Activated CD8-positive, alpha-beta memory T cell treated with anti-CD3 and anti-CD28 coated beads for 4 hours (primary cell): Measurements from ENCODE around the gene PHC1.
"Not testable (repeated sequence)": the region's sequence is repeated elsewhere in the genome, so short reads cannot be mapped to it uniquely, and the experiment has no call there.

Experiments used
- DNase-seq, 2 donors: peaks; one replicate each; pipeline ENCODE4 v3.0.0-alpha.2; 2020; ENCODE audit warnings: low read depth in 2 of 2

PHC1 gene

DNA sequence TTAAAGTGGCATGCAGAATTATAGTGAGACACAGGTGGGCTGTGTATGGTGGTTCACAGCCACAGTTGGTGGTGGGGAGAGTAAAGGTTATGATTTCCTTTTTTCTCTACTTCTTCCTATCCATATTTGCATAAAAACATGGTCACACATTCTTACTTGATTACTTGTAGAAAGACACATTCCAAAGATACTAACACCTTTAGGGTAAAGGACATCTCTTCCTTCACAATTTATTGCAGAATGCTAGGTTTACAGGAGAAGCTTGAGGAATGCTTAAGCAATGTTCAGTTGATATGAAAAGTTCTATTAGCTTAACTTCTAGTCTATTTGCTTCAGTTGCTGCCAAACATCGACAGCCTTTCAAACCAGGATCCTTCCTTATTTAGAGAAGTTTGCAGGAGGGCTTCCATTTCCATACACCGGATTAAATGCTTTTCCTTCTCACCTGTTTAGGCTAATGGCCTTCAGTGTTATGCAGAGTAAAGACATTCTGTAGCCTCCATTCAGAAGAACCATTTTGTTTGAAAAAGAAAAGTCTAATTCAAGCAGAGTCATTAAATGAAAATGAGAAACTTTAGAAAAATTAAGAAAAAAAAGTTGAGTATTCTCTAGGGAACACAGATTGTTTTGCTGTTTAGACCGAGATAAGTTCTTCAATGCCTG lies 2.6 kb upstream of the PHC1 start:
- DNase-seq: no peak

DNA sequence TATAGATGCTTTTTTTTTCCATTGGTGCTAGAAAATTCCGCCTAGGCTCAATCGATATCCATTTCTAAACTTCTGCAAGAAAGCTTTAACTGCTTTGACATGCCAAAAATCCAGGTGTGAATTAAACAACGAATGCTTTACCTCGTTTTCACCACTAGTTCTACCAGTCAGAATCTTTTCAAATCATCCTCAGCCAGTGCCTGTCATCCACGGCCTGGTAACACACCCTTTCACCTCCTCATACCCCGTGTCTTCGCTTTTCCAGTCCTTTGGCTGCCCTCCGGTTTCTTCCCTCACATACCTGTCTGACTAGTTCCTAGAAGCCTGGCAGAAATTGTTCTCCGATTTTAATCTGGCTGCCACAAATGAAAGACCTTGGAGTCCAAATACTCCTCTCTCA lies 1.4 kb upstream of the PHC1 start:
- DNase-seq: no peak

DNA sequence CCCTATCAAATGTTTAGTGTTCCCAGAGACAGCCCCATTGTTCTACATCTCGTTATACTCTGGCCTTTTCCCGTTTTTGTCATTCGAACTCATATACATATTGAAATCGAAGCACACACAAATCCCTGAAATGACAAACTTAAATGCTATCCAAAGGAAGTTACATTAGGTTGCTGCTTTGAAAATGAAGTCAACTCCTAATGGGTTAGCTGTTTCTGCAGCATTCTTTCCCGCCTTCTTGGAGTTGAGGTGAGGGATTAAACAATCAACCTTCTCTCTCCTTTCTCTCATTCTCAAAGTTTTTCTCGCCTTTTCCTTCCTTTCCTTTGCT lies 642 bp upstream of the PHC1 start:
- DNase-seq: no peak

DNA sequence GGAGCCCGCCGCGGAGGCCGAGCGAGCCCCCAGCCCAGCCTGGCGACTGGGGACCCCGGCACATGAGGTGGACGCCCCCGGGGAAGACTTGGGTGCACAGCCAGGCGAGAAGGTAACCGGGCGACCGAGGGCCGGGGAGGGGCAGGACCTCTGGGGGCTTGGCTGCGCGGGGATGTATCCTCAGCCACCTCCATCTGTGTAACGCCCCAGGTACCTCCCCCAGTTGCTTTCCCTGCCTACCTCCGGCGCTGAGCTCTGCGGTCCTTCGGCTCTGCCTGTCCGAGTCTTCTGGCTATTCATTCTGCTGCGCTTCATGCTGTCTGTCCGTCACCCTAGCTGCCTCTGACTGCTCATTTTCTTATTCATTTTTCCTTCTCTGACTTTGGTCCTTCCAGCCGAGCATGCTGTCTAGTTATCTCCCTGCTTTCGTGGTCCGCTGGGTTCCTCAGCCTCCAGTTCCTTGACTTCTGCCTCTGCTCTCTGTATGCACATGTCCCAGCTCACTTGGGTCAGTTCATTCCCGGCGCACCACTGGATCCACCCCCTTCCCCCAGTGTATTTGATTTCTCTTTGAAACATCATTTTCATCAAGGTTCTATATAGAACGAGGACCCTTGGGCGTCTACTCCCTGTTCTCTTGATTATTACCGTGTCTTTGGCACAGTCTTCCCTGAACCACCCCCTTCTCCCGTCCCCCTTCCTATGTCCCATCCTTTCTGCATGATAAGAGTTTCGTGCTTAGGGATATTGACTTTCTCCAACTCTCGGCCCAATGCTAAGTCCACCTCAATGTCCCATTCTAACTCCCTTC lies 612 bp downstream of the PHC1 start:
- DNase-seq: peak; percentile 14 to 25

DNA sequence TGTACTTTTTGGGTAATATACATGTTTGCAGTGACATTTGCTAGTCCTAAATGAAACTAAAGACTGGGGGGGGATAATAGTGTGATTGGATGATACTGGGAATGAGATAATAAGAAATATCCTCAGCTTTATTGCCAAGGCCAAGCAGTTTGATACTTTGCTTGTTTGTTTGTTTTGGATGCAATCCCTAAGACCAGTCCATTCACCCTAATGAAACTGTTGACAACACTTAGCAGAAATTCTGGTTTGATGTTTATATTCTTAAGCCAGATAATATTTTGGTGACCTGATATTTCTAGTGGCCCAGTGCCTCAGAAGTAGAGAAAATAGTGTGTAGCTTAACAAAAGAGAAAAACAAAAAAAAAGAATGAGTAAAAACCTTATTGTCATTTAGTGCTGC lies 1.8 kb downstream of the PHC1 start:
- DNase-seq: no peak

DNA sequence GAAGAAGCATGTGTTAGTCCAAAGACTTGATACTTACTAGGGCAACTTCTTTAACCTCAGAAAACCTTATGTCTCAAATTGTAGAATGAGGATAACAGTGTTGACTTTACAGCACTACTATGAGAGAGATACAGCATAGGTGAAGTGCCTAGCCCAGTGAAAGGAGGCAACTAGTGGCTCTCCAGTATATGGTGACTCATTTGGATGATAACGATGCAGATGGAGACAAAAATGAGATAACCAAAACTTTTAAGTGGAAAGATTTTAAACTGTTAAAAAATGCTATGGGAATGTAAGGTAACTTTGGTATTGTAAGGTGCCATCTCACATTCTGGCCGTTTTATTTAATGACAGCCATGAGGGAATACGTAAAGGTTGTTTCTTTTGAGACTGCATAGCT lies 2.7 kb downstream of the PHC1 start:
- no peak for DNase-seq

DNA sequence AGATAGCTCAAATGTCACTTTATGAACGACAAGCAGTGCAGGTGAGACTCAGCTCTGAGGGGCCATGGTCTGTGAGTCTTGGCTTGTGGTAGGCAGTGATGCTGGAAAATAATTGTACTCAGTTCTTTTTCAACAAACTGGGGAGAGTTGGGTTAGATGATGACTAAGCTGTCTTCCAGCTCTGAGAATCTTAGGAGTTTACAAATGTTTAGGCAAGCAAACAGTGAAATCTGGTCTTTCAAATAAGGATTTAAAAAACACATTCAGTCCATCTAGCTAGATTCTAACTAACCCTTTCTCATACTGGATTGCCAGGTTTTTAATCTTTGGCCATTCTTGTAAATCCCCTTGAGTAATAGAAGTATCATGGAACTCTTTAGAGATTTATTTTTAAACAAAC lies 3.4 kb downstream of the PHC1 start:
- no peak for DNase-seq

DNA sequence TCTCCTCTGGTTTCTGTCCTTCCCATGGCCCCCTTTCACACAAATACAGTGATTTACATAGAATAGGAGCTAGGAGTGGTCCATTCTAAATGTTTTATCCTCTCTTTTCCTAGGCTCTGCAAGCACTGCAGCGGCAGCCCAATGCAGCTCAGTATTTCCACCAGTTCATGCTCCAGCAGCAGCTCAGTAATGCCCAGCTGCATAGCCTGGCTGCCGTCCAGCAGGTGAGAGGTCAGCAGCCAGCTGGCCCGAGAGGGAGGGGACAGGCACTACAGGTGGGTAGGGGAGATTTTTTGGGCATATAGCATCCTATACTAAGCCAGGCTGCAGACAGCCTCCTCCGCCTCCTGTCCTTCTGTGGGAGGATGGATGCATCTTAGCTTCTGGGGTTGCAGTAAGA lies 5.3 kb downstream of the PHC1 start:
- DNase-seq: not testable (repeated sequence)

DNA sequence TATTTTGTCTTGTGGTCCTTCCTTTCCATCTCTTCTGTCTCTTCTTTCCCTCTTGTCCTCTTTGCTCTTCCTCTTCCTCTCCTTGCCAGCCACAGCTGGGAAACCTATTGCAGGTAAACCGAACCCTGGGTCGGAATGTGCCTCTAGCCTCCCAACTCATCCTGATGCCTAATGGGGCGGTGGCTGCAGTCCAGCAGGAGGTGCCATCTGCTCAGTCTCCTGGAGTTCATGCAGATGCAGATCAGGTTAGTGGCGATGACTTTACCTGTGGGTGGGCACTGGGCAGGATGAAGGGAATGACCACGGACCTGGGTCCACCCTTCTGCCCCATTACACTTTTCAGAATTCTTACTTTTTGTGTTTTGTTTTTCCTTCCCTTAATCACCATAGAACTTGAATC lies 8.2 kb downstream of the PHC1 start:
- DNase-seq: no peak

DNA sequence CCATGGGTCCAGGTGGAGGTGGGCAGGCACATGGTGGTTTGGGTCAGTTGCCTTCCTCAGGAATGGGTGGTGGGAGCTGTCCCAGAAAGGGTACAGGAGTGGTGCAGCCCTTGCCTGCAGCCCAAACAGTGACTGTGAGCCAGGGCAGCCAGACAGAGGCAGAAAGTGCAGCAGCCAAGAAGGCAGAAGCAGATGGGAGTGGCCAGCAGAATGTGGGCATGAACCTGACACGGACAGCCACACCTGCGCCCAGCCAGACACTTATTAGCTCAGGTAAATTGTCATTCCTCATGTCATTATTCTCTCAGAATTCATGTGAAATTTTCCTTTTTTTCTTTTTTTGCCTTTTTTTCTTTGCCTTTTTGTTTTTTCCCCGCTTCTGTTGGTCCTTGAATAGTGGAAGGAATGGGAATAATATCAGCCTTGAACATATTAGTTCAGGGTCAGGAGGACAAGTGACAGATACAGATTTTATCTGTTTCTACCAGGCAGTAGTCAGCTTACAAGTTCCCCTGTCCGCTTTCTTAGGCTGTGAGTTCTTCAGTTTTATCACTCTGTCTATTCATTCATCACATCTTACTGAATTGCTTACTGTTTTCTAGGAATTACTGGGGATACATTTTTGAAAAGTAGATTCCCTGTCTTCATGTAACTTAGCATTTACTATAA lies 16.5 kb downstream of the PHC1 start:
- DNase-seq: not testable (repeated sequence)

DNA sequence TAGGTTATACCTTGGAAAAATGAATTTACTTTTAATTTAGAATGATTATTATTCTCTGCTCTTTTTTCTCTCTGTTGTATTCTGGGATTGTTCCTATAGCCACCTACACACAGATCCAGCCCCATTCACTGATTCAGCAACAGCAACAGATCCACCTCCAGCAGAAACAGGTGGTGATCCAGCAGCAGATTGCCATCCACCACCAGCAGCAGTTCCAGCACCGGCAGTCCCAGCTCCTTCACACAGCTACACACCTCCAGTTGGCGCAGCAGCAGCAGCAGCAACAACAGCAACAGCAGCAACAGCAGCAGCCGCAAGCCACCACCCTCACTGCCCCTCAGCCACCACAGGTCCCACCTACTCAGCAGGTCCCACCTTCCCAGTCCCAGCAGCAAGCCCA lies 18.2 kb downstream of the PHC1 start:
- not testable (repeated sequence) for DNase-seq

DNA sequence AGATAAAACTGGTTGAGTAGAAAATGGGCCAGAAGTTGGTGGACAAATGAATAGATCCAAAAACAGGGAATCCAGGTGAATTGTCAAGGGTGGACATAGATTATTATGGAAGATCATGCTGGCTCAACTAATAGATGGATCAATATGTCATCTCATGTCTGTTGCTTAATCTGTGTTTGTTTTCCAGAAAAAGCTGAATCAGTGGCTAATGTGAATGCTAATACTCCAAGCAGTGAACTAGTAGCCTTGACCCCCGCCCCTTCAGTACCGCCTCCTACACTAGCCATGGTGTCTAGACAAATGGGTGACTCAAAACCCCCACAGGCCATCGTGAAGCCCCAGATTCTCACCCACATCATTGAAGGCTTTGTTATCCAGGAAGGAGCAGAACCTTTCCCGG lies 19.8 kb downstream of the PHC1 start:
- not testable (repeated sequence) for DNase-seq

DNA sequence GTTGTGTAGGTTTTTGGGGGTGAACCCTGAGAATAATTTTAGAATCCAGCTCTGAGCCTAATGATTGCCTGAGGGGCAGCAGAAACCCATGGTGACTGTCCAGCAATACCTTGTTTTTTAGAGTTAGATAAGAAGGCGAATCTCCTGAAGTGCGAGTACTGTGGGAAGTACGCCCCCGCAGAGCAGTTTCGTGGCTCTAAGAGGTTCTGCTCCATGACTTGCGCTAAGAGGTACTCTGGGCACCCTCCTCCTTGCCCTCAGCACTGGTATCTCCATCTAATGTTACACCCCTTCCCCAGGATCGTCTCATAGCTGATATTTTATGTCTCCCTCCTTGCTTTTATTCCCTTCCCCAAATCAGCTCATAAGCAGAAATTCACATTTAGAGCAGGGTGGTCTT lies 22.4 kb downstream of the PHC1 start:
- no peak for DNase-seq

DNA sequence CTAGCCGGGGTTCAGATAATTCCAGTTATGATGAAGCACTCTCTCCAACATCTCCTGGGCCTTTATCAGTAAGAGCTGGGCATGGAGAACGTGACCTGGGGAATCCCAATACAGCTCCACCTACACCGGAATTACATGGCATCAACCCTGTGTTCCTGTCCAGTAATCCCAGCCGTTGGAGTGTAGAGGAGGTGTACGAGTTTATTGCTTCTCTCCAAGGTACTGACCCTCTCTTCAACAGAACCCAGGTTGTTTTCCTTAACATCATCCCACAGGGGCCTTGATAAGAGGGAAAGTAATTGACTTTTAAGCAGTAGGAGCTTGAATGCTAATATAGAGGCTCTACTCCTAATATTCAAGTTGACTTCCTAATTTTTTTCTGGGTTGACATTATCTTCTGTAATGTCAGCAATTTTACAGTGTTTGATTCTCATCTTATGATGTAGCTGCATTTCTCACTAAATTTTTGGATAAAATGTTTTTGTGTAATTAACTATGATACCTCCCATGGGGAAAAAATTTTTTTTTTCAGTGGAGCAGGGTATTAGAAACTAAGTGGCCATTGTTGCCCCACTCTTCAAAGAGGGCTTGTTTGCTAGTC lies 23.6 kb downstream of the PHC1 start:
- DNase-seq: not testable (repeated sequence)

DNA sequence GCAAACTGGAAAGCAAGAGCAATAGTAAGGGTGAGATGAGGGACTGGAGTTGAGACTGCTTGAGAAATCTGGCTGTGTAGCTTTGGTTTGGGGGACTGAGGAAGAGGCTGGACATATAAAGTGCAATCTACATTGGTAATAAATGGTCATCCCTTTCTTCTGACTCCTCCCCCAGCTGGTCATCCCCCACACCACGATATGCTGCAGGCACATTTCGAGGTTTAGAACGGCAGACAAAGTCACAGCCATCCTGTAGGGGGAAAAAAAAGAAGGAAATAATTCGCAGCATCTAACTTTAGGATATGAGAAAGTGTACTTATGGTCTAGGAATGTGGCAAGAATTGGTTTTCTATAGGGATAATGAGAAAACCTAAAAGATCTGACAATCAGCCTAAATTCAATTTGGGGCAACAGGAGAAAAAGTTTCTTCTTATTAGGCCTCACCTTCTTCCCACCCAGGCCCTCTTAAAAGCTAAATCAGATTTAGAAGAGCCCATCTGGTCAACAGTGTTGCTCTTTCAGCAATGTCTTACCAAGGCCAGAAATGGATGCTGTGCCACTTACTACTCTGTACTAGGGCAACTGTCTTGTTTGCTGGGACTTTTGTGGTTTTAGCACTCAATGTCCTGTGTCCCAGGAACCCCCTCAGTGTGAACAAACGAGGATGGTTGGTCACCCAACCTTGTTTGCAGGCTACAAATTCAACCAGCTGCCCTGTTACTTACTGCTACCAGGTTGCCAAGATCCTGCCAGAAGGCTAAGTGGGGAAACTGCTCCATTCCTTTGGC lies 27.6 kb downstream of the PHC1 start:
- no peak for DNase-seq

DNA sequence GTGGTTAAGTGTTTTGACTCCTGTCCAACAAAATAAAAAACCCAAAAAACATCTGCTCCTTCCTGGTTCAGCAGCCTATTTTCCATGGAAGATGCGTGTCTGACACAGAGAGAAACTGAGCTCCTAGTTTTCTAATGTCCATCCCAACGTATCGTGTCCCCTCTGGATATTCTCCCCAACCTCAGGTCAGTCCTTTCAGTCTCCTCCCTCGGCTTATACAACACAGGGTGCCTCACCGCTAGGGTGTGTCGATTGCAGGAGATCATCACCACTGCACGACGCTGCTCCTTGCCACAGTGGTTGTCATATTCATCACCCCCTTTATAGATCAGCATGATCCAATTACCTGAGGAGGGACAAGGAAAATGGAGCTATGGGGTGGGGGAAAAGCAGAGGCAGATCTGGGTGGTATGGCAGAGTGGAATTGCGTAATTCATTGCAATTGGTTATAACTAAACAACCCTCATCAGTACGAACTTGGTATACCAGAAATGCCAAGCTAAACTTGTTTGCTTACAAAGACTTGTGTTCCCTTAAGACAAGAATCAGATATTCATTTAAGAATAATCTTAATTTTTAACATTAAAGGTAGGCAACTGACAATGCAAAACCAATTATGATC lies 29.4 kb downstream of the PHC1 start:
- no peak for DNase-seq

DNA sequence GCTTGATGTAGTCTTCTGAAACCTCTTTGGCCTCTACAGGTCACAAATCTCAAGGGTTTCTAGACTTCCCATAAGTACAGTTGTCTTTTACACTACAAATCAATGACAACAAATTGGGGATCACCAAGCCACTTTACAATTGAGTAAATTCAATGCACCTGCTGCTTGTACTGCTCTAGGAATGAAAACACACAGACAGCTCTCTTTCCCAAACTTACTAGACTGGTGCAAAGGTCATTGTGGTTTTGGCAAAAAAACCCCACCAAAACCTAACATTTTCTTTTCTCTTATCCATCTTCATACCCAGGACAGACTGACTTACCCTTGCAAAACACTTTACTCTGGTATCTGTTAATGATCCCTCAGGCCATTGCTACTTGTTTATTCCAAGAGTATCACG lies 32.4 kb downstream of the PHC1 start:
- DNase-seq: no peak

DNA sequence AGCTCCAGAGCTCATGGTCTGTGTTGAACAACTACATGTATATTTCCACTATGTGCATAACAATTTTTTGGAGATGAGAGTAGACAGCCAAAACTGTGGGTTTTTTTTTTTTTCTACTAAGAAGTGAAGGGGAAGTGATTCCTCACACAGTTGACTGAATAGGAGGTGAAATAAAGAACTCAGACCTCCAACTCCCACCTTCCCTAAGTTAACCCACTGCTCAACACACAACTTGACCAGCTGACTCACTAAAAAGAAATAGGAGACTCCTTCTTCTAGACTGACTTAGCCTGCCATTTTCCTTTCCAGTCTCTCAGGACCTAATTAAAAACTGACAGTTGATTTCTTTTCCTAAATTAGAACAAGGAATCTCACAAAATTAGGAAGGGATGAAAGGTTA lies 33.4 kb downstream of the PHC1 start:
- no peak for DNase-seq

DNA sequence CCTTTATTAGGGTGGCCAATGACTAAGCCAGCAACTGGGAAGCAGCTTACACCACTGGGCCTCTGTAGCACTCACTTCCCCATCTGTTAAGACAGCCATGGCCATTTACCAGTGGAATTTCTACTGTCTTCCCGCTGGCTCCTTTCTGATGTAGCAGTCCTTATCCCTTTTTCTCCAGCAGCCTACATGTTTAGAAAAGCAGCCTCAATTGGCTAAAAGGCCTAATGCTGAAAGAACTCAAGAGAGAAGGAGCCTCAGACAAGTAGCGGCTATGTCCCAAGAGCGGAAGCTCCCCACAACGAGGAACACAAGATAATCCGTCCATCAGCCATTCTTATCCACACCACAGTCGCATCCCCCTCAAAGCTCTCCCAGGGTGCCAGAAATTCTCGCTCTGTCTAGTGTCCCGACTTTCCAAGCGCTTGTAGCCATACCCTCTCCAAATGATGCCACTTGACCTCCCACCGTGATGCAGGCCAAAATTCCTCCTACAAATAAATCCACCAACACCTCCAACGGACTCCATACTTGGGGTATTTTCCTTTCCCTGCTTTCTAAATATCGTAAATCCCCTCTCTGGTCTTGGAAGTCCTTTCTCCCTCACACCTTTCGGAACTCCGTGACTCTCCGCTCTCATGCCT lies 34.5 kb downstream of the PHC1 start:
- no peak for DNase-seq

DNA sequence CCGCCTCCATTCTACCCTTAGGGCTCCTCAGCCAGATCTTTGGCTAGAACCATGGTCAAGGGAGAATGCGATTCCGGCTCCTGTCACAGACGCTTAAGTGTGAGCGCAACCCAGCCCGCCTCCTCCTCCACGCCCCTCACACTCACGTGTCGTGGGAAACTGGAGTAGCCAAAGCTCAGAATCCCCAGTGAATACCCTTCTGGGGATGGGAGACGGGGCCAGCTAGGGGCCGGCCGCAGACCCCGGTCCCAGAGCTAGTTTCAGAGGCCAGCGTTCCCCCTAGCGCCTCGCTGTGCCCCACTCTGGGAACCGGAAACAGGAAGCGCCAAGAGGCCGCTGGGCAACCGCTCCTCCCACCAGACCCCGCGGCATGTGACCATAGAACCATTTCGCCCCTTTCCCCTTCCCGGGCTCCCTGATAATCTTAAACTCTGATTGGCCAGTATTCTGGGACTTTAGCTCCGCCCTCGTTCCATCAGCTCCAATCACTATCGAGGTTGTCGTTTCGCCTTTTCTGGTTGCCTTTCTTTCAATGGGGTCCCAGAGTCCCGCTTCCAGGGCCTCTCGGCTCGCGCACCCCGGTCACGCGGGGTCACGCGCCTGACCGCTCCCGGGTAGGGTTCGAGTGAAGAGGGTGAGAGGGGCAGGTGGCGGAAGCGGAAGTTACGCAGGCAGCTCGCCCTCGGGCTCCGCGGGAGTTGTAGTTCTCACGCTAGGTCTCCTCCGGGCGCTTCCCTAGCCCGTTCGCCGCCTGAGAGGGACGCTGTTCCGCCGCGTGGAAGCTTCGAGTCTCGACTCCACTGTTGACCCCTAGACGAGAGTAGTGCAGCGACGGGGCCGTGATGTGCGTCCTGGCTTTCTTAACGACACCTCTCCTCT lies 35.3 kb downstream of the PHC1 start, which contains the start of gene M6PR:
M6PR (minus strand) TSS at position 304 of the 879 bp plus-strand sequence. CDS start 3,241 bp downstream, outside the sequence.
- DNase-seq: peak; percentile 78 to 83
